IMR-90 (cell line): ENCODE results near the gene ZNF831. TPM values are rescaled to one million over a fixed set of nuclear protein-coding genes. Genes with fewer than 3 reads are reported as not detected.

ENCODE experiments used
- ATAC-seq: fragments of 200-7000 bp; cut with Tn5 transposase; 2 replicates; pipeline ENCODE4 v1.9.1; 2020; ENCODE audit warnings: low read depth, mild to moderate bottlenecking, moderate library complexity
- BruUV-seq: library from RNA; stranded (reverse); fragments of 400-500 nt; replicated peaks from 2 replicates; lab custom pipeline; 2021; lab: Mats Ljungman, UMichigan
- CTCF ChIA-PET: fragments of 300-600 bp; formaldehyde crosslinking; extraction: SDS; loops from one replicate; lab custom pipeline; 2021; ENCODE audit warnings: antibody characterized with exemption; lab: Yijun Ruan, JAX
- POLR2A ChIA-PET: fragments of 300-600 bp; sonication (Branson Sonifier 250); formaldehyde crosslinking; loops from one replicate; lab custom pipeline; 2022; ENCODE audit warnings: antibody characterized with exemption; ENCODE audit not compliant: unreplicated experiment; lab: Charles Lee
- DNase-seq: peaks from one replicate; pipeline ENCODE4 v3.0.0; 2013
- H2AFZ ChIP-seq: replicated peaks from 2 replicates; pipeline ENCODE3; 2013; ENCODE audit warnings: low read length, mild to moderate bottlenecking; ENCODE audit not compliant: poor library complexity
- H2AK5ac ChIP-seq: 2 replicates; pipeline ENCODE4 v1.6.1; 2013; ENCODE audit warnings: low read depth, low read length, inconsistent platforms
- H2AK9ac ChIP-seq: replicated peaks from 2 replicates; pipeline ENCODE3; 2013; ENCODE audit warnings: mild to moderate bottlenecking, low read depth, low read length, moderate library complexity; ENCODE audit not compliant: poor library complexity
- H2BK120ac ChIP-seq: 2 replicates; pipeline ENCODE4 v1.6.1; 2013; ENCODE audit warnings: low read depth, low read length, inconsistent platforms
- H2BK15ac ChIP-seq: 3 replicates; pipeline ENCODE4 v1.6.1; 2013; ENCODE audit warnings: low read depth, low read length, inconsistent platforms
- H2BK20ac ChIP-seq: 2 replicates; pipeline ENCODE4 v1.6.1; 2013; ENCODE audit warnings: low read depth, mild to moderate bottlenecking, inconsistent platforms, low read length, moderate library complexity
- H2BK5ac ChIP-seq: 2 replicates; pipeline ENCODE4 v1.6.1; 2013; ENCODE audit warnings: mild to moderate bottlenecking, low read depth, low read length, inconsistent platforms; ENCODE audit not compliant: poor library complexity, severe bottlenecking
- H3K14ac ChIP-seq: replicated peaks from 2 replicates; pipeline ENCODE4 v1.6.1; 2013; ENCODE audit warnings: low read depth, low read length, inconsistent platforms
- H3K18ac ChIP-seq: 2 replicates; pipeline ENCODE4 v1.6.1; 2013; ENCODE audit warnings: low read depth, low read length, control low read depth
- H3K23ac ChIP-seq: 2 replicates; pipeline ENCODE4 v1.6.1; 2013; ENCODE audit warnings: low read depth, low read length, inconsistent platforms
- H3K27ac ChIP-seq: 2 replicates; pipeline ENCODE4 v1.5.1; 2013; ENCODE audit warnings: mild to moderate bottlenecking, control low read depth, low read length; ENCODE audit not compliant: insufficient read depth
- H3K27me3 ChIP-seq: 2 replicates; pipeline ENCODE4 v1.6.1; 2013; ENCODE audit warnings: low read length; ENCODE audit not compliant: control insufficient read depth, insufficient read depth
- H3K36me3 ChIP-seq: 2 replicates; pipeline ENCODE4 v1.6.1; 2013; ENCODE audit warnings: low read length, mixed read lengths; ENCODE audit not compliant: control insufficient read depth, insufficient read depth
- H3K4ac ChIP-seq: 2 replicates; pipeline ENCODE4 v1.6.1; 2013; ENCODE audit warnings: low read depth, low read length, inconsistent platforms
- H3K4me1 ChIP-seq: 2 replicates; pipeline ENCODE4 v1.6.1; 2013; ENCODE audit warnings: low read length, mixed read lengths; ENCODE audit not compliant: control insufficient read depth, insufficient read depth
- H3K4me2 ChIP-seq: 2 replicates; pipeline ENCODE4 v1.6.1; 2013; ENCODE audit warnings: low read depth, mild to moderate bottlenecking, control low read depth, low read length, moderate library complexity
- H3K4me3 ChIP-seq: 2 replicates; pipeline ENCODE4 v1.5.1; 2013; ENCODE audit warnings: low read depth, mild to moderate bottlenecking, control low read depth, low read length, moderate library complexity; ENCODE audit not compliant: insufficient read depth
- H3K56ac ChIP-seq: 2 replicates; pipeline ENCODE4 v1.6.1; 2013; ENCODE audit warnings: low read length, inconsistent platforms; ENCODE audit not compliant: insufficient read depth; ENCODE audit errors: extremely low read depth
- H3K79me1 ChIP-seq, 2 experiments: 2 replicates each; pipeline ENCODE4 v1.6.1; 2013; ENCODE audit warnings: low read length in 2 of 2, inconsistent platforms in 1 of 2, low read depth in 1 of 2
- H3K9ac ChIP-seq: 2 replicates; pipeline ENCODE4 v1.6.1; 2013; ENCODE audit warnings: low read depth, low read length, control low read depth
- H3K9me1 ChIP-seq: 2 replicates; pipeline ENCODE4 v1.6.1; 2013; ENCODE audit warnings: low read length, inconsistent platforms; ENCODE audit not compliant: insufficient read depth
- H3K9me3 ChIP-seq: 2 replicates; pipeline ENCODE4 v1.6.1; 2013; ENCODE audit warnings: low read length; ENCODE audit not compliant: control insufficient read depth, insufficient read depth
- H4K20me1 ChIP-seq: 2 replicates; pipeline ENCODE4 v1.6.1; 2013; ENCODE audit warnings: low read length, inconsistent platforms; ENCODE audit not compliant: insufficient read depth
- H4K5ac ChIP-seq: 2 replicates; pipeline ENCODE4 v1.6.1; 2013; ENCODE audit warnings: mild to moderate bottlenecking, low read depth, low read length, control low read depth
- H4K8ac ChIP-seq, 2 experiments: 2 replicates each; pipeline ENCODE4 v1.6.1; 2013; ENCODE audit warnings: low read depth in 2 of 2, low read length in 2 of 2, control low read depth in 1 of 2, inconsistent platforms in 1 of 2
- H4K91ac ChIP-seq: 2 replicates; pipeline ENCODE4 v1.6.1; 2013; ENCODE audit warnings: low read depth, low read length, inconsistent platforms; ENCODE audit not compliant: insufficient read depth
- BHLHE40 ChIP-seq: fragments of 150-350 bp; IDR thresholded peaks from 2 replicates; pipeline ENCODE4 v1.6.1; 2016; ENCODE audit warnings: mild to moderate bottlenecking, low read depth, low read length
- CEBPB ChIP-seq: IDR thresholded peaks from 2 replicates; pipeline ENCODE4 v1.6.1; 2012; ENCODE audit warnings: low read depth, low read length, improper control_type of control experiment
- CHD1 ChIP-seq: IDR thresholded peaks from 2 replicates; pipeline ENCODE4 v1.6.1; 2012; ENCODE audit warnings: low read depth, low read length, improper control_type of control experiment
- FOS ChIP-seq: fragments of 150-350 bp; IDR thresholded peaks from 2 replicates; pipeline ENCODE4 v1.6.1; 2016; ENCODE audit warnings: low read depth, low read length
- MAFK ChIP-seq: IDR thresholded peaks from 2 replicates; pipeline ENCODE4 v1.6.1; 2012; ENCODE audit warnings: low read depth, low read length, improper control_type of control experiment
- MAZ ChIP-seq: IDR thresholded peaks from 2 replicates; pipeline ENCODE4 v1.6.1; 2012; ENCODE audit warnings: low read depth, mild to moderate bottlenecking, low read length, improper control_type of control experiment, moderate library complexity, borderline replicate concordance
- MXI1 ChIP-seq: IDR thresholded peaks from 2 replicates; pipeline ENCODE4 v1.6.1; 2012; ENCODE audit warnings: low read depth, mild to moderate bottlenecking, low read length, moderate library complexity, borderline replicate concordance
- NFE2L2 ChIP-seq: fragments of 150-350 bp; IDR thresholded peaks from 2 replicates; pipeline ENCODE4 v1.6.1; 2016; ENCODE audit warnings: low read depth, mild to moderate bottlenecking, low read length
- POLR2A ChIP-seq: IDR thresholded peaks from 2 replicates; pipeline ENCODE4 v1.6.1; 2012; ENCODE audit warnings: mild to moderate bottlenecking, low read depth, low read length
- RAD21 ChIP-seq: IDR thresholded peaks from 2 replicates; pipeline ENCODE4 v1.6.1; 2012; ENCODE audit warnings: low read length, improper control_type of control experiment
- RCOR1 ChIP-seq: IDR thresholded peaks from 2 replicates; pipeline ENCODE4 v1.6.1; 2012; ENCODE audit warnings: mild to moderate bottlenecking, low read length, improper control_type of control experiment; ENCODE audit not compliant: insufficient replicate concordance
- RFX5 ChIP-seq: IDR thresholded peaks from 2 replicates; pipeline ENCODE4 v1.8.0; 2012; ENCODE audit warnings: low read depth, mild to moderate bottlenecking, low read length, moderate library complexity
- SMC3 ChIP-seq: fragments of 150-350 bp; IDR thresholded peaks from 2 replicates; pipeline ENCODE4 v1.6.1; 2016; ENCODE audit warnings: low read depth, mild to moderate bottlenecking, antibody characterized with exemption, low read length, moderate library complexity
- dilution Hi-C: fragments of 300-500 bp; cut with HindIII; formaldehyde crosslinking; loops from one replicate; pipeline ENCODE4 v1.14.3; 2018; ENCODE audit warnings: low sequenced_read_pairs; ENCODE audit not compliant: unreplicated experiment
- in situ Hi-C: fragments of 300-500 bp; cut with MboI; formaldehyde crosslinking; loops from 3 replicates; pipeline ENCODE4 v1.14.3; 2019; ENCODE audit warnings: low sequenced_read_pairs, inconsistent platforms, mixed read lengths
- intact Hi-C: fragments of 100-400 bp; cut with micrococcal nuclease; formaldehyde crosslinking; loops from 2 replicates; pipeline ENCODE4 v1.10.0; 2022
- polyA plus RNA-seq, 3 experiments: library from polyadenylated mRNA; depleted of rRNA; stranded (reverse); fragments of >200 nt; gene quantifications; 2 replicates each; pipeline ENCODE4 v1.2.3, GENCODE V29; 2012; ENCODE audit warnings: low replicate concordance in 1 of 3
- total RNA-seq: library from RNA; depleted of rRNA; stranded (reverse); fragments of >200 nt; gene quantifications from 2 replicates; pipeline ENCODE4 v1.2.3, GENCODE V29; 2012
- TF ChIP-seq, protein P1 (sequence below): conservative IDR thresholded peaks from 2 replicates; pipeline ENCODE4 v1.5.1; 2012; ENCODE audit warnings: mild to moderate bottlenecking, low read depth, low read length, improper control_type of control experiment
- TF ChIP-seq, protein P2 (sequence below): fragments of 150-350 bp; IDR thresholded peaks from 2 replicates; pipeline ENCODE4 v1.6.1; 2017; ENCODE audit warnings: mild to moderate bottlenecking, antibody characterized with exemption, low read length, low read depth
- TF ChIP-seq, protein P3 (sequence below): fragments of 150-350 bp; IDR thresholded peaks from 2 replicates; pipeline ENCODE4 v1.6.1; 2016; ENCODE audit warnings: low read depth, mild to moderate bottlenecking, low read length, moderate library complexity, borderline replicate concordance

The ZNF831 gene
- total and polyA plus RNA-seq, 2 of the 4 experiments (the other 2 are of a cell fraction), result not detected

DNA sequence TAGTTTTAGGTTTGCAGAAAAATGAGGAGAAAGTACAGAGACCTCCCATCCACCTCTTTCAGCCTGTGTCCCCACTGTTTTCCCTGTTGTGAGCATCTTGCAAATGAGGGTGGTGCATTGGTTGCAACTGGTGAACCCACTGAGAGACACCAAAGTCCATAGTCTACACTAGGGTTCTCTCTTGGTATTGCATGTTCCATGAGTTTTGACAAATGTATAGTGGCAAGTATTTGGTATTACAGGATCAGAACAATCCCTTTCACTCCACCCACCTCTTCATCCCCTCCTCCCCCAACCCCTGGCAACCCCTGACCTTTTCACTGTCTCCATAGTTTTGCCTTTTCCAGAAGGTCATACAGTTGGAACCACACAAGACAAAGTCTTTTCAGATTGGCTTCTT is 20.1 kb downstream of the ZNF831 start:
- TF ChIP-seq RCOR1 (no peak), CEBPB (no peak), MAFK (no peak), MAZ (no peak), CHD1 (no peak), SMC3 (no peak), NFE2L2 (no peak), BHLHE40 (no peak), RAD21 (no peak), POLR2A (no peak), MXI1 (no peak), FOS (no peak), RFX5 (no peak)
- TF ChIP-seq, protein P1, sequence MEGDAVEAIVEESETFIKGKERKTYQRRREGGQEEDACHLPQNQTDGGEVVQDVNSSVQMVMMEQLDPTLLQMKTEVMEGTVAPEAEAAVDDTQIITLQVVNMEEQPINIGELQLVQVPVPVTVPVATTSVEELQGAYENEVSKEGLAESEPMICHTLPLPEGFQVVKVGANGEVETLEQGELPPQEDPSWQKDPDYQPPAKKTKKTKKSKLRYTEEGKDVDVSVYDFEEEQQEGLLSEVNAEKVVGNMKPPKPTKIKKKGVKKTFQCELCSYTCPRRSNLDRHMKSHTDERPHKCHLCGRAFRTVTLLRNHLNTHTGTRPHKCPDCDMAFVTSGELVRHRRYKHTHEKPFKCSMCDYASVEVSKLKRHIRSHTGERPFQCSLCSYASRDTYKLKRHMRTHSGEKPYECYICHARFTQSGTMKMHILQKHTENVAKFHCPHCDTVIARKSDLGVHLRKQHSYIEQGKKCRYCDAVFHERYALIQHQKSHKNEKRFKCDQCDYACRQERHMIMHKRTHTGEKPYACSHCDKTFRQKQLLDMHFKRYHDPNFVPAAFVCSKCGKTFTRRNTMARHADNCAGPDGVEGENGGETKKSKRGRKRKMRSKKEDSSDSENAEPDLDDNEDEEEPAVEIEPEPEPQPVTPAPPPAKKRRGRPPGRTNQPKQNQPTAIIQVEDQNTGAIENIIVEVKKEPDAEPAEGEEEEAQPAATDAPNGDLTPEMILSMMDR, result no peak
- TF ChIP-seq, protein P2, sequence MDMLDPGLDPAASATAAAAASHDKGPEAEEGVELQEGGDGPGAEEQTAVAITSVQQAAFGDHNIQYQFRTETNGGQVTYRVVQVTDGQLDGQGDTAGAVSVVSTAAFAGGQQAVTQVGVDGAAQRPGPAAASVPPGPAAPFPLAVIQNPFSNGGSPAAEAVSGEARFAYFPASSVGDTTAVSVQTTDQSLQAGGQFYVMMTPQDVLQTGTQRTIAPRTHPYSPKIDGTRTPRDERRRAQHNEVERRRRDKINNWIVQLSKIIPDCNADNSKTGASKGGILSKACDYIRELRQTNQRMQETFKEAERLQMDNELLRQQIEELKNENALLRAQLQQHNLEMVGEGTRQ, result no peak
- TF ChIP-seq, protein P3, sequence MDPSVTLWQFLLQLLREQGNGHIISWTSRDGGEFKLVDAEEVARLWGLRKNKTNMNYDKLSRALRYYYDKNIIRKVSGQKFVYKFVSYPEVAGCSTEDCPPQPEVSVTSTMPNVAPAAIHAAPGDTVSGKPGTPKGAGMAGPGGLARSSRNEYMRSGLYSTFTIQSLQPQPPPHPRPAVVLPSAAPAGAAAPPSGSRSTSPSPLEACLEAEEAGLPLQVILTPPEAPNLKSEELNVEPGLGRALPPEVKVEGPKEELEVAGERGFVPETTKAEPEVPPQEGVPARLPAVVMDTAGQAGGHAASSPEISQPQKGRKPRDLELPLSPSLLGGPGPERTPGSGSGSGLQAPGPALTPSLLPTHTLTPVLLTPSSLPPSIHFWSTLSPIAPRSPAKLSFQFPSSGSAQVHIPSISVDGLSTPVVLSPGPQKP, result no peak
- Histone ChIP-seq H3K4ac (no peak overlapping the region), H2BK20ac (no peak overlapping the region), H4K91ac (no peak overlapping the region), H3K27ac (no peak overlapping the region), H2AK5ac (no peak overlapping the region), H4K20me1 (no peaks in the 10 kb centered on the region), H3K4me2 (no peak overlapping the region), H3K9ac (no peak overlapping the region), H3K9me1 (no peaks in the 10 kb centered on the region), H2BK5ac (no peak overlapping the region), H4K8ac (no peak overlapping the region), H3K14ac (no peak overlapping the region), H2BK15ac (no peak overlapping the region), H2BK120ac (no peak overlapping the region), H3K79me1 (no peaks in the 10 kb centered on the region), H3K4me3 (no peak overlapping the region), H3K36me3 (no peaks in the 10 kb centered on the region), H3K56ac (no peak overlapping the region), H3K4me1 (no peaks in the 10 kb centered on the region), H3K9me3 (no peaks in the 10 kb centered on the region), H4K5ac (no peak overlapping the region), H2AFZ (no peak overlapping the region), H3K27me3 (no peaks in the 10 kb centered on the region), H3K18ac (no peak overlapping the region), H2AK9ac (no peak overlapping the region), H3K23ac (no peak overlapping the region)
- POLR2A ChIA-PET, result no interaction called here
- dilution Hi-C loops (no loop called here), in situ Hi-C loops (no loop called here), intact Hi-C loops (no loop called here)
- CTCF ChIA-PET, result no interaction called here
- ATAC-seq (no peak), DNase-seq (no peak)
- BruUV-seq, result no TSS peak
